Measurements from ENCODE around the gene FBXO11.

Gene FBXO11

GRCh38 chr2:47809903-47810302, 96.4 kb downstream of the FBXO11 start:
- no peak overlapping the region for H3K27ac ChIP-seq
- no peak for TF ChIP-seq CTCF (conservative IDR thresholded peaks at IDR 0.05)
- TF ChIP-seq ZFX (IDR thresholded peaks at IDR 0.05), result no peak

GRCh38 chr2:47808614-47809013, 97.7 kb downstream of the FBXO11 start:
- TF ChIP-seq ZFX (IDR thresholded peaks at IDR 0.05) (no peak), CTCF (conservative IDR thresholded peaks at IDR 0.05) (no peak)
- no peak overlapping the region for H3K27ac ChIP-seq

DNA sequence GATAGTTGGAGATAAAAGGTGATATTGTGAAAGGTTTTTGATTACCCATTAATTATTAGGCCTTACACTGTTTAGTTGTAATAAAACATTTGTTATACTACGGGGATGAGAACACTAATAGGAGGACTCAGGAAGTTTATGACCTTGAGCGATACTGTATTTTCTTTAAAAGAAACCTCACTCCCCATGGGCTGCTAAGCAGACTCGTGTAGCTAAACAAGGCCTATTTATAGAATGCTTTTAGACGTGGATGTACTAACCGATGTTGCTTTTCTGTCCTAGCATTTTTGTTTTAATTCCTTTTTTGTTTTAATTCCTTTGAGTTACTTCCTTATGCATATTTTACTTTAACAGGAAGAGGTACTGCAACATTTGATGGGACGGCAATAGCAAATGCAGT, 100.4 kb downstream of the FBXO11 start:
- TF ChIP-seq ZFX (IDR thresholded peaks at IDR 0.05) (no peak), CTCF (conservative IDR thresholded peaks at IDR 0.05) (no peak)
- no peak overlapping the region for H3K27ac ChIP-seq

DNA sequence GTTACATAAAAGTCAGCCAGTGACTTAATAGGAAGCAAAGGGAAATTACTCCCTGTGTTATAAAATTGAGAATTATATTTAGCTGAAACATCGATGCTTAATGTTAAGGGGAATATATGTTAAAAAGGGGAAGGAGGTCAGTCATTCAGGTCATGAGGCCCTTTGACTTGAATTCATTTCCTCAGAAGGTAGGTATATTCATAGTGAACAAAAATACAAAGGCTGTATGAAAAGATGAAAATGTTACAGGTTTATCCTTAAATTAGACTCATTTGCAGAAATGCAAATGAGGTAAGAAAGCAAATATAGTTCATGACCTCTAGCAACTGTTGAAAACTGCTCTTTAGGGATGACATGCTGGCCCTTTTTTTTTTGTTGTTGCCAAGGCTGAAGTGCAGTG, 102.5 kb downstream of the FBXO11 start:
- H3K27ac ChIP-seq, result no peak overlapping the region
- TF ChIP-seq CTCF (conservative IDR thresholded peaks at IDR 0.05) (no peak), ZFX (IDR thresholded peaks at IDR 0.05) (no peak)

DNA sequence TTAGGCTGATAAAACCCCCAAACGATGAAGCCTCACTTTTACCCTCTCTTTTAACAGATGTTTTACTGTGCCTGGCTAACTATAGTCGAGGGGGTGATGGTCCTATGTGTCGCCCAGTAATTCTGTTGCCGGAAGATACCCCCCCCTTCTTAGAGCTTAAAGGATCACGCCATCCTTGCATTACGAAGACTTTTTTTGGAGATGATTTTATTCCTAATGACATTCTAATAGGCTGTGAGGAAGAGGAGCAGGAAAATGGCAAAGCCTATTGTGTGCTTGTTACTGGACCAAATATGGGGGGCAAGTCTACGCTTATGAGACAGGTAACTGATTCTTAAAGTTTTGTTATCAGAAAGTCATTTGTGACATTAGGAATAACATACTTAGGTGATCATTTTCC, 102.9 kb downstream of the FBXO11 start:
- no peak overlapping the region for H3K27ac ChIP-seq
- no peak for TF ChIP-seq ZFX (IDR thresholded peaks at IDR 0.05)
- no peak for TF ChIP-seq CTCF (conservative IDR thresholded peaks at IDR 0.05)

- H3K27ac ChIP-seq, result no peak overlapping the region
- TF ChIP-seq CTCF (conservative IDR thresholded peaks at IDR 0.05) (no peak), ZFX (IDR thresholded peaks at IDR 0.05) (no peak)
These were observed 105.2 kb downstream of the FBXO11 start for GRCh38 chr2:47801118-47801517.

GRCh38 chr2:47799031-47799609, 107.2 kb downstream of the FBXO11 start:
- no peak overlapping the region for H3K27ac ChIP-seq
- TF ChIP-seq ZFX (IDR thresholded peaks at IDR 0.05) (no peak), CTCF (conservative IDR thresholded peaks at IDR 0.05) (no peak)
